SK-N-SH treated with all-trans-retinoic acid at 6 μM for 48 hours (cell line): ENCODE measurements around the gene TEDC2.

ENCODE experiments used
- ATAC-seq: fragments of 200-7000 bp; cut with Tn5 transposase; 3 replicates; pipeline ENCODE4 v1.9.1; 2020; ENCODE audit warnings: mild to moderate bottlenecking, moderate library complexity
- BACH2 ChIP-seq: fragments of 250-450 bp; sonication (Bioruptor Pico); IDR thresholded peaks from 2 replicates; pipeline ENCODE4 v1.9.0; 2021; ENCODE audit warnings: mild to moderate bottlenecking, borderline replicate concordance
- CREB5 ChIP-seq: fragments of 250-450 bp; sonication (Bioruptor Pico); IDR thresholded peaks from 2 replicates; pipeline ENCODE4 v1.5.1; 2020; ENCODE audit warnings: low read depth, mild to moderate bottlenecking, moderate library complexity
- CSDC2 ChIP-seq: fragments of 250-450 bp; sonication (Bioruptor Pico); IDR thresholded peaks from 2 replicates; pipeline ENCODE4 v1.5.0; 2020; ENCODE audit warnings: mild to moderate bottlenecking, moderate library complexity
- CSRNP3 ChIP-seq: fragments of 250-450 bp; sonication (Bioruptor Pico); IDR thresholded peaks from 2 replicates; pipeline ENCODE4 v1.5.1; 2021; ENCODE audit warnings: mild to moderate bottlenecking, moderate library complexity
- ESRRG ChIP-seq: fragments of 250-450 bp; sonication (Bioruptor Pico); IDR thresholded peaks from 2 replicates; pipeline ENCODE4 v1.6.1; 2021; ENCODE audit warnings: mild to moderate bottlenecking
- GLIS3 ChIP-seq: fragments of 250-450 bp; sonication (Bioruptor Pico); IDR thresholded peaks from 2 replicates; pipeline ENCODE4 v1.5.0; 2020; ENCODE audit warnings: mild to moderate bottlenecking, moderate library complexity
- ISL1 ChIP-seq: fragments of 250-450 bp; sonication (Bioruptor Pico); IDR thresholded peaks from 2 replicates; pipeline ENCODE4 v2.1.2; 2022; ENCODE audit warnings: mild to moderate bottlenecking, moderate library complexity
- OSR1 ChIP-seq: fragments of 250-450 bp; sonication (Bioruptor Pico); IDR thresholded peaks from 2 replicates; pipeline ENCODE4 v1.8.0; 2022; ENCODE audit warnings: moderate library complexity, mild to moderate bottlenecking, inconsistent platforms
- PATZ1 ChIP-seq: fragments of 250-450 bp; sonication (Bioruptor Pico); IDR thresholded peaks from 2 replicates; pipeline ENCODE4 v1.8.0; 2020; ENCODE audit warnings: mild to moderate bottlenecking, moderate library complexity, borderline replicate concordance
- POU6F1 ChIP-seq: fragments of 250-450 bp; sonication (Bioruptor Pico); IDR thresholded peaks from 2 replicates; pipeline ENCODE4 v1.8.0; 2021; ENCODE audit warnings: low read depth, mild to moderate bottlenecking, moderate library complexity, borderline replicate concordance
- PPARA ChIP-seq: fragments of 250-450 bp; sonication (Bioruptor Pico); IDR thresholded peaks from 2 replicates; pipeline ENCODE4 v1.5.0; 2020; ENCODE audit warnings: mild to moderate bottlenecking, borderline replicate concordance
- SNAI2 ChIP-seq: fragments of 250-450 bp; sonication (Bioruptor Pico); IDR thresholded peaks from 2 replicates; pipeline ENCODE4 v1.5.0; 2020; ENCODE audit warnings: mild to moderate bottlenecking, moderate library complexity
- TCF4 ChIP-seq: fragments of 250-450 bp; sonication (Bioruptor Pico); IDR thresholded peaks from 2 replicates; pipeline ENCODE4 v1.8.0; 2021; ENCODE audit warnings: mild to moderate bottlenecking, moderate library complexity, borderline replicate concordance
- TOX ChIP-seq: fragments of 250-450 bp; sonication (Bioruptor Pico); IDR thresholded peaks from 2 replicates; pipeline ENCODE4 v1.8.0; 2021; ENCODE audit warnings: mild to moderate bottlenecking, moderate library complexity, borderline replicate concordance
- TSHZ2 ChIP-seq: fragments of 250-450 bp; sonication (Bioruptor Pico); IDR thresholded peaks from 2 replicates; pipeline ENCODE4 v1.5.0; 2020; ENCODE audit warnings: mild to moderate bottlenecking, moderate library complexity
- ZC3H10 ChIP-seq: fragments of 250-450 bp; sonication (Bioruptor Pico); IDR thresholded peaks from 2 replicates; pipeline ENCODE4 v1.5.1; 2021; ENCODE audit warnings: mild to moderate bottlenecking, moderate library complexity
- ZFP3 ChIP-seq: fragments of 250-450 bp; sonication (Bioruptor Pico); IDR thresholded peaks from 2 replicates; pipeline ENCODE4 v1.5.0; 2020; ENCODE audit warnings: mild to moderate bottlenecking, moderate library complexity
- ZFP30 ChIP-seq: fragments of 450-650 bp; formaldehyde crosslinking; IDR thresholded peaks from 2 replicates; pipeline ENCODE4 v1.5.0; 2022; ENCODE audit warnings: mild to moderate bottlenecking, moderate library complexity
- ZNF70 ChIP-seq: fragments of 450-650 bp; formaldehyde crosslinking; IDR thresholded peaks from 2 replicates; pipeline ENCODE4 v1.5.0; 2020; ENCODE audit warnings: mild to moderate bottlenecking, moderate library complexity
- ZNF8 ChIP-seq: fragments of 450-650 bp; formaldehyde crosslinking; IDR thresholded peaks from 2 replicates; pipeline ENCODE4 v1.5.0; 2020; ENCODE audit warnings: mild to moderate bottlenecking, moderate library complexity

TEDC2 gene

GRCh38 chr16:2498531-2499253, 38.8 kb downstream of the TEDC2 start:
- no peak for ATAC-seq

GRCh38 chr16:2499454-2499853, 39.5 kb downstream of the TEDC2 start:
- no peak for ATAC-seq
- TF ChIP-seq TSHZ2 (CRISPR knock-in tag), result no peak
- no peak for TF ChIP-seq CSRNP3 (CRISPR knock-in tag)
- TF ChIP-seq OSR1 (CRISPR knock-in tag), result no peak

More at GRCh38 chr16:2498531-2499253, 38.8 kb downstream of the TEDC2 start:
- TF ChIP-seq OSR1 (CRISPR knock-in tag) (no peak), ISL1 (CRISPR knock-in tag) (no peak), TSHZ2 (CRISPR knock-in tag) (no peak), ZC3H10 (CRISPR knock-in tag) (no peak), CSDC2 (CRISPR knock-in tag) (no peak), TCF4 (no peak), PPARA (no peak), PATZ1 (CRISPR knock-in tag) (no peak), ZNF70 (CRISPR knock-in tag) (no peak), ZFP3 (CRISPR knock-in tag) (no peak), ZFP30 (CRISPR knock-in tag) (no peak), GLIS3 (CRISPR knock-in tag) (no peak)

GRCh38 chr16:2499890-2500429, 40.1 kb downstream of the TEDC2 start:
- no peak for ATAC-seq
- no peak for TF ChIP-seq OSR1 (CRISPR knock-in tag)
- TF ChIP-seq CREB5 (CRISPR knock-in tag), result no peak
- TF ChIP-seq BACH2 (CRISPR knock-in tag), result no peak
- no peak for TF ChIP-seq POU6F1 (CRISPR knock-in tag)
- TF ChIP-seq ESRRG, result no peak
- TF ChIP-seq PATZ1 (CRISPR knock-in tag), result no peak
- no peak for TF ChIP-seq ZNF8 (CRISPR knock-in tag)
- TF ChIP-seq ZFP30 (CRISPR knock-in tag), result no peak
- no peak for TF ChIP-seq SNAI2 (CRISPR knock-in tag)
- TF ChIP-seq TOX (CRISPR knock-in tag), result no peak
- no peak for TF ChIP-seq ZC3H10 (CRISPR knock-in tag)
- no peak for TF ChIP-seq CSRNP3 (CRISPR knock-in tag)
- TF ChIP-seq, all 23 proteins: peak for 0
